Right renal pelvis (tissue), 4 donors: ENCODE measurements around the gene NCS1. TPM values are rescaled to one million over a fixed set of nuclear protein-coding genes. Genes with fewer than 3 reads are reported as not detected.

Experiments
- DNase-seq, 4 donors: peaks; one replicate each; pipeline ENCODE4 v3.0.0-alpha.2; 2013; ENCODE audit warnings: low read depth in 4 of 4, low spot score in 3 of 4, missing footprints in 1 of 4
- polyA plus RNA-seq, 4 donors: library from polyadenylated mRNA; unstranded; fragments of 120-200 nt; gene quantifications; one replicate each; pipeline ENCODE4 v1.2.1, GENCODE V29; 2013; ENCODE audit not compliant: insufficient read length in 4 of 4

NCS1 gene
- polyA plus RNA-seq, 4 donors, result 25.5 to 32.3 (median 29.2) TPM

- no peak for DNase-seq
Measured at GRCh38 chr9:130211548-130212226, 39.5 kb downstream of the NCS1 start.

- no peak for DNase-seq
Measured at GRCh38 chr9:130212543-130213297, 40.5 kb downstream of the NCS1 start.

GRCh38 chr9:130213911-130214761 lies 41.9 kb downstream of the NCS1 start:
- DNase-seq, result no peak

GRCh38 chr9:130214776-130215340 lies 42.7 kb downstream of the NCS1 start:
- DNase-seq, result no peak

GRCh38 chr9:130215341-130216119 lies 43.3 kb downstream of the NCS1 start:
- DNase-seq, result no peak

GRCh38 chr9:130217838-130218237 lies 45.6 kb downstream of the NCS1 start:
- DNase-seq, result no peak

- DNase-seq, result no peak
Measured at GRCh38 chr9:130219661-130220096, 47.5 kb downstream of the NCS1 start.

- DNase-seq, result peak in 3 of 4 donors; percentile 72 to 83 (median 73)
Measured at GRCh38 chr9:130220352-130220751, 48.1 kb downstream of the NCS1 start.

- no peak for DNase-seq
Measured at GRCh38 chr9:130222833-130223232, 50.6 kb downstream of the NCS1 start.

GRCh38 chr9:130225071-130225470 lies 52.9 kb downstream of the NCS1 start:
- no peak for DNase-seq

GRCh38 chr9:130225586-130225985 lies 53.4 kb downstream of the NCS1 start:
- DNase-seq, result no peak

GRCh38 chr9:130226112-130226511 lies 53.9 kb downstream of the NCS1 start:
- DNase-seq, result no peak

- DNase-seq, result no peak
Measured at GRCh38 chr9:130227833-130228232, 55.6 kb downstream of the NCS1 start.

GRCh38 chr9:130229759-130230158 lies 57.6 kb downstream of the NCS1 start:
- no peak for DNase-seq

GRCh38 chr9:130230631-130231030 lies 58.4 kb downstream of the NCS1 start:
- no peak for DNase-seq

GRCh38 chr9:130232899-130233586 lies 60.8 kb downstream of the NCS1 start:
- no peak for DNase-seq

- DNase-seq, result no peak
Measured at GRCh38 chr9:130233587-130233945, 61.4 kb downstream of the NCS1 start.

GRCh38 chr9:130234340-130235260 lies 62.4 kb downstream of the NCS1 start:
- DNase-seq, result no peak
